ENCODE data around the gene EIF4H.

DNA sequence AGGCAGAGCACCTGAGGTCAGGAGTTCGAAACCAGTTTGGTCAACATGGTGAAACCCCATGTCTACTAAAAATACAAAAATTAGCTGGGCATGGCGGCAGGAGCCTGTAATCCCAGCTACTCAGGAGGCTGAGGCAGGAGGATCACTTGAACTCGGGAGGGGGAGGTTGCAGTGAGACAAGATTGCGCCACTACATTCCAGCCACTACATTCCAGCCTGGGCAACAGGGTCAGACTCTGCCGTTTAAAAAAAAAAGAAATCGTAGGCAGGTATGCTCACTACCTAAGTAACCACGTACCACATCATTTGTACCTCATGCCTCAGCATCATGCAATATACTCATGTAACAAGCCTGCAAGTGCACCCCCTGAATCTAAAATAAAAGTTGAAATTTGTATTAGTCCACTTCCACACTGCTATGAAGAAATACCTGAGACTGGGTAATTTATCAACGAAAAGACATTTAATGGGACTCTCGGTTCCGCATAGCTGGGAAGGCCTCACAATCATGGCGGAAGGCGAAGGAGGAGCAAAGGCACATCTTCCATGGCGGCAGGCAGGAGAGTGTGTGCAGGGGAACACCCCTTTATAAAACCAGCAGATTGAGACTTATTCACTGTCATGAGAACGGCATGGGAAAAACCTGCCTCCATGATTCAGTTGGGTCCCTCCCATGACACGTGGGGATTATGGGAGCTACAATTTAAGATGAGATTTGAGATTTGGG lies 8.1 kb upstream of the EIF4H start:
- TF ChIP-seq CTCF (IDR thresholded peaks at IDR 0.05; ENCODE audit: insufficient read depth, low read depth, low read length) (no peak), EZH2 (IDR thresholded peaks at IDR 0.05; ENCODE audit: insufficient read depth, low read length) (no peak)
